ENCODE data around the gene DOLK. TPM values are rescaled to one million over a fixed set of nuclear protein-coding genes. Genes with fewer than 3 reads are reported as not detected.

Gene DOLK
- total RNA-seq, 1 experiment from 2014 or later, result 6.1 TPM

DNA sequence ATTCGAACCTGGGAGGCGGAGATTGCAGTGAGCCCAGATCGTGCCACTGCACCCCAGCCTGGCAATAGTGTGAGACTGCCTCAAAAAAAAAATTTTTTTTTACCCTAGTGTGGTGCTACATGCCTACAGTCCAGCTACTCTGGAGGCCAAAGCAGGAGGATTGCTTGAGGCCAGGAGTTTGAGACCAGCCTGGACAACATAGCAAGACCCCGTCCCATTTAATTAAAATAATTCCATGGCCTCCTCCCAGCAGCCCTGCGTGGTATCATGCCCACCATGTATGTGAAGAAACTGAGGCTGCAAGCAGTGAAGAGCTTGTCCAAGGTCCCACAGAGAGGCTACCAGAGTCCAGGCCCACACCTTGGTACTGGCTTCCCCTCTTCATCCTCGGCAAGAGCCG, 46.0 kb downstream of the DOLK start:
- peaks cover 3% of the 10 kb centered on the region; the same call in 1 of the 2 replicates for H3K79me2 ChIP-seq (ENCODE audit: low read length)
- no peaks in the 10 kb centered on the region for H3K9me2 ChIP-seq (replicated peaks; ENCODE audit: insufficient read depth, low read length)
- no peak for DNase-seq
- H3K4me1 ChIP-seq (ENCODE audit: low read length), result peaks cover 1% of the 10 kb centered on the region; the same call in 1 of the 2 replicates
- H4K20me1 ChIP-seq (ENCODE audit: insufficient read depth, low read depth, low read length), result no peaks in the 10 kb centered on the region
- H3K27me3 ChIP-seq (ENCODE audit: low read length), result no peaks in the 10 kb centered on the region
- H3K36me3 ChIP-seq (ENCODE audit: insufficient read depth, low read length), result no peaks in the 10 kb centered on the region
- no peak overlapping the region for H2AFZ ChIP-seq (ENCODE audit: low read length)
- no peak overlapping the region for H3K9ac ChIP-seq (ENCODE audit: low read length)
- no peaks in the 10 kb centered on the region for H3K9me3 ChIP-seq (ENCODE audit: low read length)
- no peak overlapping the region for H3K4me3 ChIP-seq (ENCODE audit: low read length)
- no peak overlapping the region for H3K4me2 ChIP-seq (ENCODE audit: low read depth, low read length, poor library complexity, severe bottlenecking)
- no peak overlapping the region for H3K27ac ChIP-seq (ENCODE audit: low read length)

- no peaks in the 10 kb centered on the region for H3K36me3 ChIP-seq (ENCODE audit: insufficient read depth, low read length)
- H3K9me3 ChIP-seq (ENCODE audit: low read length), result no peaks in the 10 kb centered on the region
- no peaks in the 10 kb centered on the region for H3K9me2 ChIP-seq (replicated peaks; ENCODE audit: insufficient read depth, low read length)
- H3K27ac ChIP-seq (ENCODE audit: low read length), result no peak overlapping the region
- no peak overlapping the region for H3K4me3 ChIP-seq (ENCODE audit: low read length)
- no peaks in the 10 kb centered on the region for H3K27me3 ChIP-seq (ENCODE audit: low read length)
- H2AFZ ChIP-seq (ENCODE audit: low read length), result no peak overlapping the region
- peaks cover 17% of the 10 kb centered on the region for H3K4me1 ChIP-seq (ENCODE audit: low read length)
- H3K79me2 ChIP-seq (ENCODE audit: low read length), result peaks cover 3% of the 10 kb centered on the region; the same call in 1 of the 2 replicates
- H3K4me2 ChIP-seq (ENCODE audit: low read depth, low read length, poor library complexity, severe bottlenecking), result no peak overlapping the region
- no peak overlapping the region for H3K9ac ChIP-seq (ENCODE audit: low read length)
- no peaks in the 10 kb centered on the region for H4K20me1 ChIP-seq (ENCODE audit: insufficient read depth, low read depth, low read length)
- DNase-seq, result no peak
These were observed 47.7 kb downstream of the DOLK start for GRCh38 chr9:128899566-128900322.

- Histone ChIP-seq H3K4me1 (ENCODE audit: low read length) (peaks cover 17% of the 10 kb centered on the region), H3K79me2 (ENCODE audit: low read length) (peaks cover 3% of the 10 kb centered on the region; the same call in 1 of the 2 replicates), H3K9me2 (replicated peaks; ENCODE audit: insufficient read depth, low read length) (no peaks in the 10 kb centered on the region), H3K36me3 (ENCODE audit: insufficient read depth, low read length) (no peaks in the 10 kb centered on the region), H3K27me3 (ENCODE audit: low read length) (no peaks in the 10 kb centered on the region), H3K9ac (ENCODE audit: low read length) (no peak overlapping the region), H3K27ac (ENCODE audit: low read length) (no peak overlapping the region), H3K9me3 (ENCODE audit: low read length) (no peaks in the 10 kb centered on the region), H4K20me1 (ENCODE audit: insufficient read depth, low read depth, low read length) (no peaks in the 10 kb centered on the region), H2AFZ (ENCODE audit: low read length) (no peak overlapping the region), H3K4me2 (ENCODE audit: low read depth, low read length, poor library complexity, severe bottlenecking) (no peak overlapping the region), H3K4me3 (ENCODE audit: low read length) (no peak overlapping the region)
- no peak for DNase-seq
These were observed 48.4 kb downstream of the DOLK start for GRCh38 chr9:128898845-128899565.

DNA sequence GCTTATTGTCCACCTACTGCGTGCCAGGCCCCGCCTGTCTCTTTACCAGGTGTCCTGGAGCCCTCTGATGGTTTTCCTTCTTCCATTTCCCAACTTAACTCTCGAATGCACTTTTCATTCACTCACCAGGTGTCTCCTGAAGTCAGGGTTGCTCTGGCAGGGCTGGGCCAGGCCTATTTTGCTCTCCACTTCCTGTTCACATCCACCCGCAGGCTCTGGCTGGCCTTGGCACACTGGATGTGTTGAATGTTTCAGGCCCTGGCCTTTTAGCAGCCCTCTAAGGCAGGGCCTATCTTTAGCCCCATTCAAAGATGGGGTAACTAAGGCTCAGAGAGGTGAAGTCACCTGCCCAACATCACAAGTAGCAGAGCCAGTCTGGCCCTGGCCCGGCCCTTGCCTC, 49.0 kb downstream of the DOLK start:
- Histone ChIP-seq H3K36me3 (ENCODE audit: insufficient read depth, low read length) (no peaks in the 10 kb centered on the region), H3K27me3 (ENCODE audit: low read length) (no peaks in the 10 kb centered on the region), H3K27ac (ENCODE audit: low read length) (no peak overlapping the region), H2AFZ (ENCODE audit: low read length) (no peak overlapping the region), H3K79me2 (ENCODE audit: low read length) (peaks cover 3% of the 10 kb centered on the region; the same call in 1 of the 2 replicates), H3K9me2 (replicated peaks; ENCODE audit: insufficient read depth, low read length) (no peaks in the 10 kb centered on the region), H3K4me3 (ENCODE audit: low read length) (no peak overlapping the region), H3K9ac (ENCODE audit: low read length) (no peak overlapping the region), H3K4me2 (ENCODE audit: low read depth, low read length, poor library complexity, severe bottlenecking) (no peak overlapping the region), H3K9me3 (ENCODE audit: low read length) (no peaks in the 10 kb centered on the region), H3K4me1 (ENCODE audit: low read length) (peaks cover 17% of the 10 kb centered on the region), H4K20me1 (ENCODE audit: insufficient read depth, low read depth, low read length) (no peaks in the 10 kb centered on the region)
- DNase-seq, result no peak

DNA sequence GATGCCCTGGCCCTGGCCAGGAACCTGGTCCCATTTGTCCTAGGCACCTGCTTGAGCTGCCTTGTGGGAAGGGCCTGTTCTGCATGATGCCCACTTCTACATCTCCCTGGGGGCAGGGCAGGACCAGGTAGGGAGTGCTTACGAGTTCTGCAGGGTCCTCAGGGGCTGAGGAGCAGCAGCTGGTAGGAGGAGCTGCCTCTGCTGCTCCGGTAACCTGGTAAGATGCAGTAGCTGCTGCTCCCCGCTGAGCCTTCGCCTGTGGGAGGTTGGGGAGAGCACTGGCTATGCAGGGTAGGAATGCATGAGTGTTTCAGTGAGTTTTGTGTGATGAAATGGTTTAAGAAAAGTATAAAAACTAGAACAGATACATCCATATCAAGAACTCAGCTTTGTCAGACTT, 51.8 kb downstream of the DOLK start:
- H2AFZ ChIP-seq (ENCODE audit: low read length), result no peak overlapping the region
- H3K9me2 ChIP-seq (replicated peaks; ENCODE audit: insufficient read depth, low read length), result no peaks in the 10 kb centered on the region
- peaks cover 17% of the 10 kb centered on the region for H3K4me1 ChIP-seq (ENCODE audit: low read length)
- no peak overlapping the region for H3K9ac ChIP-seq (ENCODE audit: low read length)
- no peaks in the 10 kb centered on the region for H3K36me3 ChIP-seq (ENCODE audit: insufficient read depth, low read length)
- peaks cover 6% of the 10 kb centered on the region; the same call in 1 of the 2 replicates for H3K79me2 ChIP-seq (ENCODE audit: low read length)
- no peak overlapping the region for H3K4me3 ChIP-seq (ENCODE audit: low read length)
- no peak overlapping the region for H3K27ac ChIP-seq (ENCODE audit: low read length)
- H3K27me3 ChIP-seq (ENCODE audit: low read length), result no peaks in the 10 kb centered on the region
- H3K9me3 ChIP-seq (ENCODE audit: low read length), result no peaks in the 10 kb centered on the region
- no peaks in the 10 kb centered on the region for H4K20me1 ChIP-seq (ENCODE audit: insufficient read depth, low read depth, low read length)
- DNase-seq, result no peak
- no peak overlapping the region for H3K4me2 ChIP-seq (ENCODE audit: low read depth, low read length, poor library complexity, severe bottlenecking)

Other genes with a start within 250 kb of the DOLK start
- 0.04 TPM in 1 of 2 replicates, not detected in the other for gene PKN3, start 245.1 kb downstream of the DOLK start, total RNA-seq (2014; rRNA removed; shearing (Covaris generic); ENCODE audit: low replicate concordance)
- gene ZDHHC12, start 223.5 kb downstream of the DOLK start, total RNA-seq (2014; rRNA removed; shearing (Covaris generic); ENCODE audit: low replicate concordance), result 29.3 and 47.6 TPM in 2 replicates
- 25.4 and 25.6 TPM in 2 replicates for gene ZER1, start 175.7 kb downstream of the DOLK start, total RNA-seq (2014; rRNA removed; shearing (Covaris generic); ENCODE audit: low replicate concordance)
- 6.7 and 9.5 TPM in 2 replicates for gene TBC1D13, start 160.3 kb downstream of the DOLK start, total RNA-seq (2014; rRNA removed; shearing (Covaris generic); ENCODE audit: low replicate concordance)
- 17.6 and 60.4 TPM in 2 replicates for gene ENDOG, start 129.1 kb downstream of the DOLK start, total RNA-seq (2014; rRNA removed; shearing (Covaris generic); ENCODE audit: low replicate concordance)
- 28.6 and 42.5 TPM in 2 replicates for gene SPOUT1, start 117.8 kb downstream of the DOLK start, total RNA-seq (2014; rRNA removed; shearing (Covaris generic); ENCODE audit: low replicate concordance)
- 26.8 and 31.3 TPM in 2 replicates for gene KYAT1, start 65.7 kb downstream of the DOLK start, total RNA-seq (2014; rRNA removed; shearing (Covaris generic); ENCODE audit: low replicate concordance)
- 6.3 and 7.8 TPM in 2 replicates for gene LRRC8A, start 65.5 kb downstream of the DOLK start, total RNA-seq (2014; rRNA removed; shearing (Covaris generic); ENCODE audit: low replicate concordance)
- gene PHYHD1, start 26.6 kb downstream of the DOLK start, total RNA-seq (2014; rRNA removed; shearing (Covaris generic); ENCODE audit: low replicate concordance), result not detected in 2 replicates
- 32.1 and 49.0 TPM in 2 replicates for gene NUP188, start 96 bp upstream of the DOLK start, total RNA-seq (2014; rRNA removed; shearing (Covaris generic); ENCODE audit: low replicate concordance)
- 42.1 and 76.3 TPM in 2 replicates for gene SH3GLB2, start 80.7 kb upstream of the DOLK start, total RNA-seq (2014; rRNA removed; shearing (Covaris generic); ENCODE audit: low replicate concordance)
- 10.2 and 26.4 TPM in 2 replicates for gene MIGA2, start 89.0 kb upstream of the DOLK start, total RNA-seq (2014; rRNA removed; shearing (Covaris generic); ENCODE audit: low replicate concordance)
- 6.7 and 9.1 TPM in 2 replicates for gene DOLPP1, start 133.5 kb upstream of the DOLK start, total RNA-seq (2014; rRNA removed; shearing (Covaris generic); ENCODE audit: low replicate concordance)
- not detected in 2 replicates for gene CRAT, start 163.2 kb upstream of the DOLK start, total RNA-seq (2014; rRNA removed; shearing (Covaris generic); ENCODE audit: low replicate concordance)
- 62.7 and 98.6 TPM in 2 replicates for gene PTPA, start 163.8 kb upstream of the DOLK start, total RNA-seq (2014; rRNA removed; shearing (Covaris generic); ENCODE audit: low replicate concordance)
- 0.48 and 2.3 TPM in 2 replicates for gene IER5L, start 230.7 kb upstream of the DOLK start, total RNA-seq (2014; rRNA removed; shearing (Covaris generic); ENCODE audit: low replicate concordance)